Epithelial cell of esophagus (primary cell): ENCODE data around the gene RRAD.
A peak's percentile ranks its signal among the peaks of the same experiment; 100 is the strongest.
"Not testable (repeated sequence)": the region's sequence is repeated elsewhere in the genome, so short reads cannot be mapped to it uniquely, and the experiment has no call there.

Experiments
- DNase-seq: peaks from one replicate; pipeline ENCODE4 v3.0.0; 2010; ENCODE audit warnings: low read depth
- H3K4me3 ChIP-seq: 2 replicates; pipeline ENCODE4 v1.5.1; 2011; ENCODE audit warnings: mild to moderate bottlenecking, low read length, control low read depth
- TF ChIP-seq, protein P1 (sequence below): IDR thresholded peaks from 2 replicates; pipeline ENCODE4 v1.5.1; 2011; ENCODE audit warnings: low read depth, mild to moderate bottlenecking, low read length, control low read depth, inconsistent platforms; ENCODE audit not compliant: insufficient read depth; ENCODE audit errors: missing control alignments

Gene RRAD, protein sequence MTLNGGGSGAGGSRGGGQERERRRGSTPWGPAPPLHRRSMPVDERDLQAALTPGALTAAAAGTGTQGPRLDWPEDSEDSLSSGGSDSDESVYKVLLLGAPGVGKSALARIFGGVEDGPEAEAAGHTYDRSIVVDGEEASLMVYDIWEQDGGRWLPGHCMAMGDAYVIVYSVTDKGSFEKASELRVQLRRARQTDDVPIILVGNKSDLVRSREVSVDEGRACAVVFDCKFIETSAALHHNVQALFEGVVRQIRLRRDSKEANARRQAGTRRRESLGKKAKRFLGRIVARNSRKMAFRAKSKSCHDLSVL

DNA sequence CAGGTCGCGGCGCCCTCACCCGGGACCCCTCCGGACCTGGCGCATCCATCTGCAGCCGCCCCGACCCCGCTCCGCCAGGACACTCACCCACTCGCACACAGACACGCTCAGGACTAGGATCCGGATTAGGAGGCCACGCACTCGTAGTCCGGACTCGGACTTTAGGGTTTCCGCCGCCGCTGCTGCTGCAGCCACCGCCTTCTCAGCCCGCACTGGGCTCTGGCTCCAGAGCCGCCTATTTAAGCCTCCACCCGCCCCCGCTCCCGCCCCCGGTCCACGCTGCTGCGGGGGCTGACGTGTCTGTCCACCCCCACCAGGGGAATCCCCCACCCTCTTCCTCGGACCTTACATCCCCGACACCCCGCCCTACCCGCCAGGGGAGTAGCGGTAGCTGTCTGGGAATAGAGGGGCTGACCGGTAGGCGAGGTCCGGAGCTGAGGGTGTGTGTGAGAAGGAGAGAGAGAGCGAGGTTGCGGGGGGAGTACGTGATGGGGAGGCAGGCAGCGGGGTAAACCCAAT is at the start of gene RRAD:
RRAD (minus strand) TSS at position 214 of the 519 bp plus-strand sequence. CDS start 356 bp downstream, outside the sequence.
- DNase-seq: no peak
- peak within 1 kb of the TSS; percentile 46 for H3K4me3 ChIP-seq
- TF ChIP-seq, protein P1, sequence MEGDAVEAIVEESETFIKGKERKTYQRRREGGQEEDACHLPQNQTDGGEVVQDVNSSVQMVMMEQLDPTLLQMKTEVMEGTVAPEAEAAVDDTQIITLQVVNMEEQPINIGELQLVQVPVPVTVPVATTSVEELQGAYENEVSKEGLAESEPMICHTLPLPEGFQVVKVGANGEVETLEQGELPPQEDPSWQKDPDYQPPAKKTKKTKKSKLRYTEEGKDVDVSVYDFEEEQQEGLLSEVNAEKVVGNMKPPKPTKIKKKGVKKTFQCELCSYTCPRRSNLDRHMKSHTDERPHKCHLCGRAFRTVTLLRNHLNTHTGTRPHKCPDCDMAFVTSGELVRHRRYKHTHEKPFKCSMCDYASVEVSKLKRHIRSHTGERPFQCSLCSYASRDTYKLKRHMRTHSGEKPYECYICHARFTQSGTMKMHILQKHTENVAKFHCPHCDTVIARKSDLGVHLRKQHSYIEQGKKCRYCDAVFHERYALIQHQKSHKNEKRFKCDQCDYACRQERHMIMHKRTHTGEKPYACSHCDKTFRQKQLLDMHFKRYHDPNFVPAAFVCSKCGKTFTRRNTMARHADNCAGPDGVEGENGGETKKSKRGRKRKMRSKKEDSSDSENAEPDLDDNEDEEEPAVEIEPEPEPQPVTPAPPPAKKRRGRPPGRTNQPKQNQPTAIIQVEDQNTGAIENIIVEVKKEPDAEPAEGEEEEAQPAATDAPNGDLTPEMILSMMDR: no peak

DNA sequence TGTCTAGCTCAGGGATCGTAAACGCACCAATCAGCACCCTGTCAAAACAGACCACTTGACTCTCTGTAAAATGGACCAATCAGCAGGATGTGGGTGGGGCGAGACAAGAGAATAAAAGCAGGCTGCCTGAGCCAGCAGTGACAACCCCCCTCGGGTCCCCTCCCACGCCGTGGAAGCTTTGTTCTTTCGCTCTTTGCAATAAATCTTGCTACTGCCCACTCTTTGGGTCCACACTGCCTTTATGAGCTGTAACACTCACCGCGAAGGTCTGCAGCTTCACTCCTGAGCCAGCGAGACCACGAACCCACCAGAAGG is 49.6 kb upstream of the RRAD start:
- not testable (repeated sequence) for H3K4me3 ChIP-seq, DNase-seq

DNA sequence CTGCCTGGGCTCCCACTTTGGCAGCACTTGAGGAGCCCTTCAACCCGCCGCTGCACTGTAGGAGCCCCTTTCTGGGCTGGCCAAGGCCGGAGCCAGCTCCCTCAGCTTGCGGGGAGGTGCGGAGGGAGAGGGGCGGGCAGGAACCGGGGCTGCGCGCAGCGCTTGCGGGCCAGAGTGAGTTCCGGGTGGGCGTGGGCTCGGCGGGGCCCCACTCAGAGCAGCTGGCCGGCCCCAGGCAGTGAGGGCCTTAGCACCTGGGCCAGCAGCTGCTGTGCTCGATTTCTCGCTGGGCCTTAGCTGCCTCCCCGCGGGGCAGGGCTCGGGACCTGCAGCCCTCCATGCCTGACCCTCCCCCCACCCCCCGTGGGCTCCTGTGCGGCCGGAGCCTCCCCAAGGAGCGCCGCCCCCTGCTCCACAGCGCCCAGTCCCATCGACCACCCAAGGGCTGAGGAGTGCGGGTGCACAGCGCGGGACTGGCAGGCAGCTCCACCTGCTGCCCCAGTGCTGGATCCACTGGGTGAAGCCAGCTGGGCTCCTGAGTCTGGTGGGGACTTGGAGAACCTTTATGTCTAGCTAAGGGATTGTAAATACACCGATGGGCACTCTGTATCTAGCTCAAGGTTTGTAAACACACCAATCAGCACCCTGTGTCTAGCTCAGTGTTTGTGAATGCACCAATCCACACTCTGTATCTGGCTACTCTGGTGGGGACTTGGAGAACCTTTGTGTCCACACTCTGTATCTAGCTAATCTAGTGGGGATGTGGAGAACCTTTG is 49.0 kb upstream of the RRAD start:
- not testable (repeated sequence) for H3K4me3 ChIP-seq, DNase-seq

DNA sequence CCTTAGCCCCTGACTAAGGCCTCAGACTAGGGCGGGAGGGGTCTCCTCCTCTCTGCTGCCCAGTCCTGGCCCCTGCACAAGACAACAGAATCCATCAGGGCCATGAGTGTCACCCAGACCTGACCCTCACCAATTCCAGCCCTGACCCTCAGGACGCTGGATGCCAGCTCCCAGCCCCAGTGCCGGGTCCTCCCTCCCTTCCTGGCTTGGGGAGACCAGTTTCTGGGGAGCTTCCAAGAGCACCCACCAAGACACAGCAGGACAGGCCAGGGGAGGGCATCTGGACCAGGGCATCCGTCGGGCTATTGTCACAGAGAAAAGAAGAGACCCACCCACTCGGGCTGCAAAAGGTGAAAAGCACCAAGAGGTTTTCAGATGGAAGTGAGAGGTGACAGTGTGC is 48.4 kb upstream of the RRAD start:
- no peak for DNase-seq
- H3K4me3 ChIP-seq: no peak overlapping the region
- TF ChIP-seq, protein P1: no peak

DNA sequence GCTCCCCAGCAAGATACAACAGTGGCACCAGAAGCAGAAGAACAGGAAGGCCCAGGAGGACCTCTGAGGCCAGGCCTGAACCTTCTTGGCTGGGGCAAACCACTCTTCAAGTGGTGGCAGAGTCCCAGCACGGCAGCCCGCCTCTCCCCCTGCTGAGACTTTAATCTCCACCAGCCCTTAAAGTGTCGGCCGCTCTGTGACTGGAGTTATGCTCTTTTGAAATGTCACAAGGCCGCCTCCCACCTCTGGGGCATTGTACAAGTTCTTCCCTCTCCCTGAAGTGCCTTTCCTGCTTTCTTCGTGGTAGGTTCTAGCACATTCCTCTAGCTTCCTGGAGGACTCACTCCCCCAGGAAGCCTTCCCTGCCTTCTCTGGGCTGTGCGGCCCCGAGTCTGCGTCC is 47.6 kb upstream of the RRAD start:
- TF ChIP-seq, protein P1: no peak
- H3K4me3 ChIP-seq: no peak overlapping the region
- no peak for DNase-seq

DNA sequence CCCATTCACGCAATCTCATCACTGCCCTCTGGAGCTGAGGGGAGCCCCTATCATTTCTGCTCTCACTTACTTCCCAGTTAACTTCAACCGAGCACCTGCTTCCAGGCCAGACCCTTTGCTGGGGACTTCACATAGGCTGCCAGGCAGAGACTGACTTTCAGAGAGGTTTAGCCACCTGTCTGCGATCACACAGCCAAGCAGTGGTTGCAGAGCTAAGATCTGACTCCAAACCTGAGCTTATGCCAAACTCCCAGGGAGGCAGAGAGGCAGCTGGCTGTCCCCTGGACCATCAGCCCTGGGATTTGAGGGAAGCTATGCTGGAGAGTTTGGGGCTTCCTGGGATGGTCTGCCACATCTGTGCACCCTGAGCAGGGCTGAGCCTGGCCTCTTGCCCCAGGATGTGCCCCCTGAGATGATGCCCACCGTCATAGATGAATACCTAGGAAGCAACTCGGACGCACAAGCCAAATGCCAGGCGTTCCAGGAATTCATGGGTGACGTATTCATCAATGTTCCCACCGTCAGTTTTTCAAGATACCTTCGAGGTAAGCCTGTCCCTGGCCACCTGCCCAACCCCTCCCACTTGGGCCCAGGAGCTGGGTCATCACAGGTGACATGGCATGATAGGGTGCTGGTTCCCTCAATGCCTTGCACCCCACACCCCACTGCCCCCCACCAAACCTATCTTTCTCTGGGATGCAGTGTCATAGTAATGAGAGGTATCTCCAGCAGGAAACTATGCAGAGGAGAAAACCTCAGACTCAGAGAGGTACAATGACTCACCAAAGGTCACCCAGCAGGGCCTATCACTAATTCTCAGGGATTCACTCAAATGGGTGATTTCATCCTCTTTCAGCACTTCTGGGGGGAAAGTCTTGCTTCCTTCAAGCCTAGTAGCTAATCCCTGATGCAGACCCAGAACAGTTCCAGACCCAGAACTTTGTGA is 45.7 kb upstream of the RRAD start:
- TF ChIP-seq, protein P1: no peak
- H3K4me3 ChIP-seq: no peak overlapping the region
- peak; percentile 43 for DNase-seq

DNA sequence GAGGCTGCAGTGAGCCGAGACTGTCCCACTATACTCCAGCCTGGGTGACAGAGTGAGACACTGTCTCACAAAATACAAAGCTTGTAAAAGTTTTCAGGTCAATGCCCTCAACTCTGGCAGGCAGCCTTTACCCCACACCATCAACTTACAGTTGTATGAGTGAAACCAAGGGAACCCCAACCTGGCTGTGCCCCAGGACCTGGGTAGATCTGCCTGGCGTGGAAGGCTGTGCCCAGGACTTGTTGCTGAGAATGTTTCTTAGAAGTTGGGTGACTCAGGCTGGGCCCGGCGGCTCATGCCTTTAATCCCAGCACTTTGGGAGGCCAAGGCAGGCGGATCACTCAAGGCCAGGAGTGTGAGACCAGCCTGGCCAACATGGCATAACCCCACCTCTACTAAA is 43.5 kb upstream of the RRAD start:
- TF ChIP-seq, protein P1: no peak
- no peak for DNase-seq

More for the DNA sequence above, 43.5 kb upstream of the RRAD start:
- H3K4me3 ChIP-seq: no peak overlapping the region
